GM18861 (cell line): Measurements from ENCODE around the gene PPP3R1.

Experiments used
- ATAC-seq: cut with Tn5 transposase; IDR thresholded peaks from one replicate; pipeline ENCODE4 v1.9.1; 2021; ENCODE audit not compliant: unreplicated experiment

The PPP3R1 gene

GRCh38 chr2:68252400-68253218 is at the start of gene PPP3R1:
PPP3R1 (minus strand) TSS chr2:68252532; CDS start chr2:68252127, 405 bp downstream.
- ATAC-seq, result peak; percentile 66

GRCh38 chr2:68295516-68295915 is 43.2 kb upstream of the PPP3R1 start:
- ATAC-seq, result no peak

- no peak for ATAC-seq
Measured at GRCh38 chr2:68294913-68295312, 42.6 kb upstream of the PPP3R1 start.

- ATAC-seq, result no peak
Measured at GRCh38 chr2:68294187-68294586, 41.9 kb upstream of the PPP3R1 start.

- no peak for ATAC-seq
Measured at GRCh38 chr2:68293755-68294154, 41.4 kb upstream of the PPP3R1 start.

- ATAC-seq, result no peak
Measured at GRCh38 chr2:68293024-68293423, 40.7 kb upstream of the PPP3R1 start.

- ATAC-seq, result peak; percentile 62
Measured at GRCh38 chr2:68292108-68292710, 39.9 kb upstream of the PPP3R1 start.

- ATAC-seq, result no peak
Measured at GRCh38 chr2:68291314-68291713, 39.0 kb upstream of the PPP3R1 start.

GRCh38 chr2:68290901-68291300 is 38.6 kb upstream of the PPP3R1 start:
- ATAC-seq, result no peak

- ATAC-seq, result no peak
Measured at GRCh38 chr2:68287580-68288441, 35.5 kb upstream of the PPP3R1 start.

- no peak for ATAC-seq
Measured at GRCh38 chr2:68284896-68285295, 32.6 kb upstream of the PPP3R1 start.

- ATAC-seq, result no peak
Measured at GRCh38 chr2:68283419-68283812, 31.1 kb upstream of the PPP3R1 start.

GRCh38 chr2:68282811-68283418 is 30.6 kb upstream of the PPP3R1 start:
- no peak for ATAC-seq

- ATAC-seq, result no peak
Measured at GRCh38 chr2:68280796-68281195, 28.5 kb upstream of the PPP3R1 start.

GRCh38 chr2:68280348-68280747 is 28.0 kb upstream of the PPP3R1 start:
- ATAC-seq, result no peak

GRCh38 chr2:68279691-68280090 is 27.4 kb upstream of the PPP3R1 start:
- no peak for ATAC-seq

- ATAC-seq, result no peak
Measured at GRCh38 chr2:68278169-68278568, 25.8 kb upstream of the PPP3R1 start.

- no peak for ATAC-seq
Measured at GRCh38 chr2:68274022-68274421, 21.7 kb upstream of the PPP3R1 start.

- no peak for ATAC-seq
Measured at GRCh38 chr2:68272246-68272994, 20.1 kb upstream of the PPP3R1 start.

GRCh38 chr2:68266655-68267054 is 14.3 kb upstream of the PPP3R1 start:
- ATAC-seq, result no peak
